Osteocyte (in vitro differentiated cells): ENCODE results near the gene CTDSPL2. TPM values are rescaled to one million over a fixed set of nuclear protein-coding genes. Genes with fewer than 3 reads are reported as not detected.
"Not testable (repeated sequence)": the region's sequence is repeated elsewhere in the genome, so short reads cannot be mapped to it uniquely, and the experiment has no call there.

Source experiments
- DNase-seq: peaks from one replicate; pipeline ENCODE4 v3.0.0; 2021; ENCODE audit warnings: mixed read lengths; ENCODE audit not compliant: unreplicated experiment; ENCODE audit errors: extremely low spot score
- H3K27ac Mint-ChIP-seq: one replicate; pipeline ENCODE4 v1.8.0; 2021; ENCODE audit warnings: mild to moderate bottlenecking, mixed read lengths; ENCODE audit not compliant: unreplicated experiment
- H3K27me3 Mint-ChIP-seq: one replicate; pipeline ENCODE4 v1.8.0; 2021; ENCODE audit warnings: mixed read lengths; ENCODE audit not compliant: unreplicated experiment
- H3K36me3 Mint-ChIP-seq: one replicate; pipeline ENCODE4 v1.8.0; 2021; ENCODE audit warnings: mixed read lengths; ENCODE audit not compliant: unreplicated experiment
- H3K4me1 Mint-ChIP-seq: one replicate; pipeline ENCODE4 v1.8.0; 2021; ENCODE audit warnings: mixed read lengths; ENCODE audit not compliant: unreplicated experiment
- H3K4me3 Mint-ChIP-seq: one replicate; pipeline ENCODE4 v1.8.0; 2021; ENCODE audit warnings: mild to moderate bottlenecking, moderate library complexity, mixed read lengths; ENCODE audit not compliant: unreplicated experiment
- H3K9me3 Mint-ChIP-seq: one replicate; pipeline ENCODE4 v1.8.0; 2021; ENCODE audit warnings: mixed read lengths; ENCODE audit not compliant: unreplicated experiment
- total RNA-seq: library from RNA; stranded (reverse); gene quantifications from 2 replicates; pipeline ENCODE4 v1.2.1, GENCODE V29; 2021
- TF ChIP-seq, protein P1 (sequence below): fragments of 200-600 bp; sonication (generic); IDR thresholded peaks from 2 replicates; pipeline ENCODE4 v1.5.0; 2021; ENCODE audit warnings: antibody characterized with exemption, mild to moderate bottlenecking, moderate library complexity

Gene CTDSPL2
- total RNA-seq, 1 donor from 2014 or later = 53.3 TPM

DNA sequence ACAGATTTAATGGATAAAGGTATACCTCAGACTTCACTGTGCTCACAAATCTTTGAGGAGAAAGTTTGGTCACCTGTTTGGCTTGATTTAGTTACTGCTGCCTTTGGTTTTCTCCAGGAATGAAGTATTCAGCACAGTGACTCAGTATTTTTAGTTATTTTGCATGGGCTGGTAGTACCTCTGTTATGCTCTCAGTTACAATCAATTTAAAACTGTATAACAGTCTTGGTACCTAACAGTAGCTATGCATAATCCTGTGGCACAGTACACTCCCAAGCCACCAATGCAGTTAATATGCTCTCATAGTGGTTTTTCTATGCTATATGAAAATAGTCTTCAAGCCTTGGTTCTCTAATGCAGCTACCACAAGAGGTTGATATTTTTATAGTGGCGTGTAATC, 97.6 kb downstream of the CTDSPL2 start:
- H3K36me3 Mint-ChIP-seq = peaks cover 23% of the 10 kb centered on the region
- no peaks in the 10 kb centered on the region for H3K9me3 Mint-ChIP-seq
- DNase-seq = no peak
- TF ChIP-seq, protein P1, sequence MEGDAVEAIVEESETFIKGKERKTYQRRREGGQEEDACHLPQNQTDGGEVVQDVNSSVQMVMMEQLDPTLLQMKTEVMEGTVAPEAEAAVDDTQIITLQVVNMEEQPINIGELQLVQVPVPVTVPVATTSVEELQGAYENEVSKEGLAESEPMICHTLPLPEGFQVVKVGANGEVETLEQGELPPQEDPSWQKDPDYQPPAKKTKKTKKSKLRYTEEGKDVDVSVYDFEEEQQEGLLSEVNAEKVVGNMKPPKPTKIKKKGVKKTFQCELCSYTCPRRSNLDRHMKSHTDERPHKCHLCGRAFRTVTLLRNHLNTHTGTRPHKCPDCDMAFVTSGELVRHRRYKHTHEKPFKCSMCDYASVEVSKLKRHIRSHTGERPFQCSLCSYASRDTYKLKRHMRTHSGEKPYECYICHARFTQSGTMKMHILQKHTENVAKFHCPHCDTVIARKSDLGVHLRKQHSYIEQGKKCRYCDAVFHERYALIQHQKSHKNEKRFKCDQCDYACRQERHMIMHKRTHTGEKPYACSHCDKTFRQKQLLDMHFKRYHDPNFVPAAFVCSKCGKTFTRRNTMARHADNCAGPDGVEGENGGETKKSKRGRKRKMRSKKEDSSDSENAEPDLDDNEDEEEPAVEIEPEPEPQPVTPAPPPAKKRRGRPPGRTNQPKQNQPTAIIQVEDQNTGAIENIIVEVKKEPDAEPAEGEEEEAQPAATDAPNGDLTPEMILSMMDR = no peak
- no peaks in the 10 kb centered on the region for H3K27me3 Mint-ChIP-seq
- no peak overlapping the region for H3K27ac Mint-ChIP-seq
- peaks cover 1% of the 10 kb centered on the region for H3K4me1 Mint-ChIP-seq
- no peak overlapping the region for H3K4me3 Mint-ChIP-seq

DNA sequence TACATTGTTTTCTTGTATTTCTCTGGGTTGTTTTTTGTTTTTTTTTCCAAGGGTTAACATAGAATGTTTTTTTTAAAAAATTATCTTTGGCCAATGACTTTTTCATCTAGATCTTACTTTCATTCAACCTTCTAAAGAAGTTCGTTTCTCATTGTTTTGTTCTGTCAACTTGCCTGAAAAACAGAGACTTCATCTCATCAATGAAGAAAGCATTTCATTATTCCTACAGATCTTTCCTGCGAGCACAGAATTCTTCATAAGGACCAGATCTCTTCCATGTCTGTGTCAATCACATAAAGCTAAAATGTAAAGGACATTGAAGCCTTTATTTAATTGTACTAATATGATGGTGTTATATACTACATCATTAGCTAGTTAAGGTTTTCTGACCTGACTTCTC, 99.8 kb downstream of the CTDSPL2 start:
- DNase-seq = no peak
- TF ChIP-seq, protein P1 = no peak
- peaks cover 15% of the 10 kb centered on the region for H3K36me3 Mint-ChIP-seq
- H3K27me3 Mint-ChIP-seq = no peaks in the 10 kb centered on the region
- peaks cover 1% of the 10 kb centered on the region for H3K4me1 Mint-ChIP-seq
- H3K27ac Mint-ChIP-seq = no peak overlapping the region
- no peaks in the 10 kb centered on the region for H3K9me3 Mint-ChIP-seq
- no peak overlapping the region for H3K4me3 Mint-ChIP-seq

DNA sequence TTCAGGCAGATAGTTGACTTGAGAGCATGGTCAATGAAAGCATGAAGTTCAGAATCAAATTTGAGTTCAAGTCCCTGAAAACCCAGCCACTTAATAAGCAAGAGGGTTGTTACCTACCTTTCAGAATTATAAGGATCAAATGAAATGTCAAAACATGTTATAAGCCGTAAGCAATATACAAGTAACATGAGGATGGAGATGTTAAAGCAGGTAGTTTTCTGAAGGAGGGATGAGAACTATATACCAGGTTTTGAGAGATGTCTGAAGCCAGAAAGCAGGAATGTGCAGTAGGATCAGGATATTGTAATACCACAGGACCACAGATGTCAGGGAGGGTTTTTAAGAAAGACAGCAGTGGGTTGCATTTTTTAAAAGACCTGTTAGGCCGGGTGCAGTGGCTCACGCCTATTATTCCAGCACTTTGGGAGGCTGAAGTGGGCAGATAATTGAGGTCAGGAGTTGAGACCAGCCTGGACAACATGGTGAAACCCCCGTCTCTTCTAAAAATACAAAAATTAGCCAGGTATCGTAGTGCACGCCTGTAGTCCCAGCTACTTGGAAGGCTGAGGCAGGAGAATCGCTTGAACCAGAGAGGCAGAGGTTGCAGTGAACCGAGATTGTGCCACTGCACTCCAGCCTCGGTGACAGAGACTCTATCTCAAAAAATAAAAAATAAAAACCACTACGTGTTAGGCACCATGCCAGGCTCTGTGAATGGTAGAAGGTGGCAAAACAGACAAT, 102.6 kb downstream of the CTDSPL2 start:
- no peaks in the 10 kb centered on the region for H3K9me3 Mint-ChIP-seq
- DNase-seq = no peak
- H3K27me3 Mint-ChIP-seq = no peaks in the 10 kb centered on the region
- peaks cover 12% of the 10 kb centered on the region for H3K36me3 Mint-ChIP-seq
- TF ChIP-seq, protein P1 = no peak
- H3K27ac Mint-ChIP-seq = no peak overlapping the region
- peaks cover 4% of the 10 kb centered on the region for H3K4me1 Mint-ChIP-seq
- H3K4me3 Mint-ChIP-seq = no peak overlapping the region

DNA sequence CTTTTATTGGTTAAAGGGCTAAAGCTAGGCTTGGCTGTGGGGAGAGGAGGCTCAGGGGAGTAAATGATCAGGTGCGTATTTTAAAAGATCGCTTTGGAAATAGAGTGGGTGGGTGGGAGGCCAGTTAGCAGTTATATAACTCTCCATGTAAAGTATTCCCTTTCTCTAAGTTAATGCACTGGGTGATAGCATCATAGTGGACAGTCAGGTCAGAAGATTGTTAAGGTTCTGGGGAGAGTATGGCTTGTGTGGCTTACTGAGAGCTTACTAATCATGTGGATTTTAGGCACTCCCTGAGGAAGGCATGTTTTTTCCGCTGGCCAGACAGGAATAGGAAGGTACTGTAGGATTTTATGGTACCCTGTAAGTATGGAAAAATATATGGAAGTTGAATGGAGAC, 103.2 kb downstream of the CTDSPL2 start:
- no peak for DNase-seq
- Mint-ChIP-seq H3K36me3 (peaks cover 14% of the 10 kb centered on the region), H3K4me1 (peaks cover 9% of the 10 kb centered on the region), H3K27me3 (no peaks in the 10 kb centered on the region), H3K27ac (no peak overlapping the region), H3K4me3 (no peak overlapping the region), H3K9me3 (no peaks in the 10 kb centered on the region)
- TF ChIP-seq, protein P1 = no peak

DNA sequence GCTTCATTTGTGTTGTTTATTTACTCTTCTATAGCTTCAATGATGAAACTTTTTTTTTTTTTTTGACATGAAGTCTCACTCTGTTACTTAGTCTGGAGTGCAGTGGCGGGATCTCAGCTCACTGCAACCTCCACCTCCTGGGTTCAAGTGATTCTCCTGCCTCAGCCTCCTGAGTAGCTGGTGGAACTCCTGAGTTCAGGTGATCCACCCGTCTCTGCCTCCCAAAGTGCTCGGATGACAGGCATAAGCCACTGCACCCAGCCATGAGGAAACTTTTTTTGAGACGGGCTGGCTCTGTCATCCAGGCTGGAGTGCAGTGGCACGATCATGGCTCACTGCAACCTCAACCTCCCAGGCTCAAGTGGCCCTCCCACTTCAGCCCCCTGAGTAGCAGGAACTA, 104.8 kb downstream of the CTDSPL2 start:
- not testable (repeated sequence) for H3K27ac Mint-ChIP-seq, DNase-seq, H3K9me3 Mint-ChIP-seq, H3K27me3 Mint-ChIP-seq, H3K4me3 Mint-ChIP-seq
- Mint-ChIP-seq H3K4me1 (peaks cover 14% of the 10 kb centered on the region), H3K36me3 (peaks cover 12% of the 10 kb centered on the region)
